PC-3 (cell line): Measurements from ENCODE around the gene NFU1. TPM values are rescaled to one million over a fixed set of nuclear protein-coding genes. Genes with fewer than 3 reads are reported as not detected.

Experiments used
- ATAC-seq: fragments of 200-7000 bp; cut with Tn5 transposase; 2 replicates; pipeline ENCODE4 v1.9.1; 2020; ENCODE audit warnings: mild to moderate bottlenecking, moderate library complexity
- BruUV-seq: library from RNA; stranded (reverse); fragments of 400-500 nt; replicated peaks from 2 replicates; lab custom pipeline; 2021; lab: Mats Ljungman, UMichigan
- CTCF ChIA-PET: fragments of 300-600 bp; sonication (Branson Sonifier 250); formaldehyde crosslinking; loops from one replicate; lab custom pipeline; 2022; ENCODE audit warnings: antibody characterized with exemption; lab: Charles Lee
- POLR2A ChIA-PET: fragments of 300-600 bp; sonication (Branson Sonifier 250); formaldehyde crosslinking; loops from one replicate; lab custom pipeline; 2022; ENCODE audit warnings: antibody characterized with exemption; ENCODE audit not compliant: unreplicated experiment; lab: Charles Lee
- DNase-seq: peaks from one replicate; pipeline ENCODE4 v3.0.0-alpha.2; 2015
- H2AFZ ChIP-seq: fragments of 300-600 bp; sonication (generic); 2 replicates; pipeline ENCODE4 v1.6.0; 2016; ENCODE audit warnings: antibody characterized with exemption, low read length
- H3F3A ChIP-seq: fragments of 300-600 bp; sonication (generic); one replicate; pipeline ENCODE4 v1.6.0; 2017; ENCODE audit warnings: antibody characterized with exemption, low read length, control low read depth, mild to moderate bottlenecking; ENCODE audit not compliant: unreplicated experiment
- H3K27ac ChIP-seq: fragments of 300-600 bp; sonication (generic); 2 replicates; pipeline ENCODE4 v1.5.1; 2016; ENCODE audit warnings: mild to moderate bottlenecking, low read length
- H3K27me3 ChIP-seq: fragments of 300-600 bp; sonication (generic); 2 replicates; pipeline ENCODE4 v1.6.1; 2016; ENCODE audit warnings: low read length, mixed read lengths
- H3K36me3 ChIP-seq: fragments of 300-600 bp; sonication (generic); 2 replicates; pipeline ENCODE4 v1.6.1; 2016; ENCODE audit warnings: low read depth, mixed run types, low read length, mixed read lengths
- H3K4me1 ChIP-seq: fragments of 300-600 bp; sonication (generic); 2 replicates; pipeline ENCODE4 v1.5.1; 2016; ENCODE audit warnings: low read length; ENCODE audit not compliant: insufficient read depth
- H3K4me2 ChIP-seq: fragments of 300-600 bp; sonication (generic); 2 replicates; pipeline ENCODE4 v1.6.0; 2016; ENCODE audit warnings: low read length
- H3K4me3 ChIP-seq: fragments of 300-600 bp; sonication (generic); 2 replicates; pipeline ENCODE4 v1.5.1; 2016; ENCODE audit warnings: mild to moderate bottlenecking, low read length, mixed read lengths
- H3K79me2 ChIP-seq: fragments of 300-600 bp; sonication (generic); 2 replicates; pipeline ENCODE4 v1.6.1; 2017; ENCODE audit warnings: low read length, mixed read lengths
- H3K9ac ChIP-seq: fragments of 300-600 bp; sonication (generic); 2 replicates; pipeline ENCODE4 v1.6.0; 2016; ENCODE audit warnings: mild to moderate bottlenecking, low read length
- H3K9me2 ChIP-seq: fragments of 300-600 bp; sonication (generic); replicated peaks from 2 replicates; pipeline ENCODE4 v1.6.1; 2016; ENCODE audit warnings: mixed run types, low read length, mixed read lengths
- H3K9me3 ChIP-seq: fragments of 300-600 bp; sonication (generic); 2 replicates; pipeline ENCODE4 v1.6.1; 2016; ENCODE audit warnings: low read length, mixed read lengths
- H4K20me1 ChIP-seq: fragments of 300-600 bp; sonication (generic); 2 replicates; pipeline ENCODE4 v1.6.1; 2016; ENCODE audit warnings: low read length, mixed read lengths
- EZH2 ChIP-seq: fragments of 300-600 bp; sonication (generic); IDR thresholded peaks from one replicate; pipeline ENCODE4 v1.6.1; 2017; ENCODE audit warnings: antibody characterized with exemption, mild to moderate bottlenecking, low read length; ENCODE audit not compliant: unreplicated experiment
- EZH2phosphoT487 ChIP-seq: fragments of 300-600 bp; sonication (generic); IDR thresholded peaks from 2 replicates; pipeline ENCODE4 v1.6.1; 2018; ENCODE audit warnings: mild to moderate bottlenecking, antibody characterized with exemption, low read length, borderline replicate concordance
- intact Hi-C: fragments of 100-400 bp; cut with micrococcal nuclease; formaldehyde crosslinking; loops from 2 replicates; pipeline ENCODE4 v1.9.0; 2023
- total RNA-seq: library from RNA; depleted of rRNA; stranded (reverse); fragments of >200 nt; gene quantifications from 2 replicates; pipeline ENCODE4 v1.2.3, GENCODE V29; 2014
- TF ChIP-seq, protein P1 (sequence below): fragments of 300-600 bp; sonication (generic); conservative IDR thresholded peaks from 2 replicates; pipeline ENCODE4 v1.5.1; 2017; ENCODE audit warnings: antibody characterized with exemption, low read depth, mild to moderate bottlenecking, low read length

NFU1 gene
- total RNA-seq, 1 experiment from 2014 or later, result 45.6 TPM

DNA sequence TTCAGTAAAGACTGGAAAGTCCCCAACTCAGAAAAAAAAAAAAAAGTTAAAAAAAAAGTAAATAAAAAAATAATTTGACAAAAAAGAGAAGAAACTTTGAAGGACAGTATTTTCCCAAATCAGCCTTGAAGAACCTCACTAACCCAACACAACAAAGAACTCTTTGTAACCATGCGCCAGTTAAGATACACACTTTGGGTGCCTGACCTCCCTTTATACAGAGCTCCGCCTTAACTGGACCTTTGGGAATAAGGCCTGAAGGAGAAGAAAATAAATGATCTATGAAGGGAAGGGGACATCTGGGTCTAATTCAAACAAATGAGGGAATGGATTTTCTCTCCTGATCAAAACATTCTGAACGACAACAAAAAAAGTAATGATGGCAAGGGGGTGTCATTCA lies 48.0 kb downstream of the NFU1 start:
- CTCF ChIA-PET, result no interaction called here
- H2AFZ ChIP-seq, result no peak overlapping the region
- no peak overlapping the region for H3K4me3 ChIP-seq
- H3K4me1 ChIP-seq, result peaks cover 21% of the 10 kb centered on the region
- intact Hi-C loops, result loop anchor here (10.0 kb wide), 1 partner anchor 96 kb away; no protein-coding TSS in a partner anchor
- no peaks in the 10 kb centered on the region for H3K9me2 ChIP-seq
- no peak overlapping the region for H3K4me2 ChIP-seq
- no peak for DNase-seq
- TF ChIP-seq EZH2 (no peak), EZH2phosphoT487 (no peak)
- TF ChIP-seq, protein P1, sequence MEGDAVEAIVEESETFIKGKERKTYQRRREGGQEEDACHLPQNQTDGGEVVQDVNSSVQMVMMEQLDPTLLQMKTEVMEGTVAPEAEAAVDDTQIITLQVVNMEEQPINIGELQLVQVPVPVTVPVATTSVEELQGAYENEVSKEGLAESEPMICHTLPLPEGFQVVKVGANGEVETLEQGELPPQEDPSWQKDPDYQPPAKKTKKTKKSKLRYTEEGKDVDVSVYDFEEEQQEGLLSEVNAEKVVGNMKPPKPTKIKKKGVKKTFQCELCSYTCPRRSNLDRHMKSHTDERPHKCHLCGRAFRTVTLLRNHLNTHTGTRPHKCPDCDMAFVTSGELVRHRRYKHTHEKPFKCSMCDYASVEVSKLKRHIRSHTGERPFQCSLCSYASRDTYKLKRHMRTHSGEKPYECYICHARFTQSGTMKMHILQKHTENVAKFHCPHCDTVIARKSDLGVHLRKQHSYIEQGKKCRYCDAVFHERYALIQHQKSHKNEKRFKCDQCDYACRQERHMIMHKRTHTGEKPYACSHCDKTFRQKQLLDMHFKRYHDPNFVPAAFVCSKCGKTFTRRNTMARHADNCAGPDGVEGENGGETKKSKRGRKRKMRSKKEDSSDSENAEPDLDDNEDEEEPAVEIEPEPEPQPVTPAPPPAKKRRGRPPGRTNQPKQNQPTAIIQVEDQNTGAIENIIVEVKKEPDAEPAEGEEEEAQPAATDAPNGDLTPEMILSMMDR, result no peak
- H3K9ac ChIP-seq, result no peak overlapping the region
- H3K27me3 ChIP-seq, result no peaks in the 10 kb centered on the region
- ATAC-seq, result no peak
- POLR2A ChIA-PET, result no interaction called here
- H4K20me1 ChIP-seq, result no peaks in the 10 kb centered on the region
- BruUV-seq, result no TSS peak
- H3K79me2 ChIP-seq, result peaks cover 27% of the 10 kb centered on the region
- H3K9me3 ChIP-seq, result no peaks in the 10 kb centered on the region
- H3F3A ChIP-seq, result no peaks in the 10 kb centered on the region
- H3K27ac ChIP-seq, result no peak overlapping the region
- no peaks in the 10 kb centered on the region for H3K36me3 ChIP-seq

DNA sequence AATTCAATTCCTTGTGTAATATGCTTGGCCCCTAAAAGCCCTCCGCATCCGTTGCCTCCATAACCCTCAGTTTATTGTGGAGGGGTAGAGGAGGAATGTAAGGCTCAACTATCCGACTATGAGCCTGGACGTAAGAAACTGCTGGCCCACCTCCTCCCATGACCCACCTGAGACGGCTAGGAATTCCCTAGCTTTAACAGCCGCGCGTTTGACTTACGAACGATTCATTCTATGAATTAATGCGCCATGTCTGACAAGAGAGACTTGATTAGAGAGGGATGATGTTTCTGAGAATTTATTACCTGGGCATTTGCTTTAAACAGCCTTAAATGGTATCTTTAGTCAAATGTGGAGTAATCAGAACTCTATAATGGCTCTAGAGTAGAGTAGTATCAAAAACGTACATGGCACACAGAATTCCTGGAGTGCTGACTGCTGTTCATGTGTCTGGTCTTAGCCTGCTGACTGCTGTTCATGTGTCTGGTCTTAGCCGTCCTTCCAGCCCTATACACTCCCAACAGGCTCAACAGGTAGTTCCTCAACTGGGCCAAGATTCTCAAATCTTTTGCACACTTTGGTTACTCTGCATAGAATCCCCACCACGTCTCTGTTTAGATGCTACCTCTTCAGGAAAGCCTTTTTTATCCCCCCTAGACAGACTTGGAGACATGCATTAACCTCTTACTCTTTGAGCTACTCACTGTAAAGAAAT lies 49.3 kb downstream of the NFU1 start:
- ChIA-PET CTCF (no interaction called here), POLR2A (no interaction called here)
- Histone ChIP-seq H4K20me1 (no peaks in the 10 kb centered on the region), H3K9me2 (no peaks in the 10 kb centered on the region), H3K4me1 (peaks cover 24% of the 10 kb centered on the region), H3K27me3 (no peaks in the 10 kb centered on the region), H3K4me2 (peak overlapping the region; percentile 90), H2AFZ (peak overlapping the region; percentile 84), H3K36me3 (no peaks in the 10 kb centered on the region), H3K9ac (peak overlapping the region; percentile 71), H3K4me3 (peak overlapping the region; percentile 89), H3K9me3 (no peaks in the 10 kb centered on the region), H3F3A (no peaks in the 10 kb centered on the region), H3K27ac (peak overlapping the region; percentile 30; the same call in 1 of the 2 replicates), H3K79me2 (peaks cover 41% of the 10 kb centered on the region)
- BruUV-seq, result TSS peak; percentile 64
- TF ChIP-seq, protein P1, result no peak
- no peak for TF ChIP-seq EZH2
- no peak for TF ChIP-seq EZH2phosphoT487
- intact Hi-C loops, result loop anchor here (2.0 to 10.0 kb wide), 2 partner anchors 49 to 97 kb away; partner anchors contain the start of gene NFU1
- no peak for DNase-seq
- no peak for ATAC-seq
